ENCODE data around the gene WWOX.
A peak's percentile ranks its signal among the peaks of the same experiment; 100 is the strongest.

WWOX gene

DNA sequence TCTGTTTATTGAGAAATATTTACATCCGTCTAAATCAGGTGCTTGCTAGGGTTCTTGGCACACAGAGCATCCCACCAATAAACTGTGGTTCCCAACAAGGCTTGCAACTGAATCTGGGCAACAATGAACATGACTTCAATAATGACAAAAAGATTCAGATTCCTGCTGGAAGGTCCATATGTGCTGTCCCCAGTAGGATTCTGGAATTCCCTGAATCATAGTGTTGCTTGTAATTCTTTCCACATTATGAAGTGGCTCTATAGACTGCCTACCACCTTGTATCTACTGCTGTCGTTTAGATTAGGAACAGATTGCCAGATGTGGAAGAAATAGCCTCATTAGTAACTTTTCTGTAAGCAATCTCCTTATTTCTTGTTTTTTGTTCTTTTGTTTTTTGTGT lies 265.9 kb downstream of the WWOX start:
- DNase-seq, result no peak

- no peak for DNase-seq
These were observed 269.0 kb downstream of the WWOX start for GRCh38 chr16:78368121-78369102.

- peak; percentile 16 for DNase-seq
These were observed 272.8 kb downstream of the WWOX start for GRCh38 chr16:78372277-78372676.

- no peak for DNase-seq
These were observed 275.7 kb downstream of the WWOX start for GRCh38 chr16:78375055-78375679.

GRCh38 chr16:78376452-78376851 lies 277.0 kb downstream of the WWOX start:
- no peak for DNase-seq

DNA sequence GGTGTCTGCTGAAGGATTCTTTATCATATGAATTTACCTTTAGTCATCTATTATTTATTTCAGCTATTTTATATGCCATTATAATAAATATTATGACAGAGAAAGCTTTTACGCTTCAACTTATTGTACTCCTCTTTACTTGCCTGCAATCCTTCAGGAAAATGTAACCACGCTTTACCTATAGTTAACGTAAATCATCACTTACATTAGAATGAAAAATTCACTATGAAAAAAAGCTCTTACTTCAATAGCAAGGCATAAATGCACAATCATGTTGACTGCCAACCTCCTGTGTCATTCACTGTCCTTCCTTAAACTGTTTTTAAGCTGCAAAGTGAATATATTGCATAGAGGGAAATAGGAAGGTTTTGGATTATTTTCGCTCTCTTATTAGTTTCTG lies 277.9 kb downstream of the WWOX start:
- DNase-seq, result no peak

DNA sequence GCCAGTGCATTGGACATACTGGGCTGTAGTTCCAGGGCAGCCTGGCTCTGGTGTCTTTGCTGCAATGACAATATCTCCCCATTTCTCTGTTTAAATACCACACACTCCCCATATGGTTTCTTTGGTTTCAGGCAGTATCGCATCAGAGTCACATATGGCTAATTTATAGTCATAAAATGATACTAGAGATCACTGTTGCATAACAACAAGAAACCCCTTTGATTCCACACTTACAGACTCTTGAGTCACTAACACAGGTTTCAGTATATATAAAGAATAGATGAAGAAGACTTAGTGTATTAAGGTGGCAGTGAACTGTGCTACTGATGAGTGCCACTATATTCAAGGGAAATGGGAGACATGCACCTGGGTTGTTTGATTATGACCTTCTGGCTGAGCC lies 281.6 kb downstream of the WWOX start:
- DNase-seq, result no peak

DNA sequence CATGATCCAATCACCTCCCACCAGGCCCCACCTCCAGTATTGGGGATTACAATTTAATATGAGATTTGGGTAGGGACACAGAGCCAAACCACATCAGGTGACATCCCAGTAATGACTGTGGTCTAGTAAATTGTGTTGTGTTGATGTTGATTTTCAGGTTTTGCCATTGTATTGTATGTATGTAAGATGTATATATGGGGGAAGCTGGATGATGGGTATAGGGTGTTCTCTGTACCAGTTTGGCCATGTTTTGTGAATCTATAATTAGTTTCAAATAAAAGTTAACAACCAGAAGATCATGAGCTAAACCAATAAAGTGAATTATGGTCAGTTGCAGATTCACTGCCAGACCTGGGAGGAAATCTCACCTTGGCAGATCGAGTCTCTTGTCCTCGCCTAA lies 283.7 kb downstream of the WWOX start:
- no peak for DNase-seq

DNA sequence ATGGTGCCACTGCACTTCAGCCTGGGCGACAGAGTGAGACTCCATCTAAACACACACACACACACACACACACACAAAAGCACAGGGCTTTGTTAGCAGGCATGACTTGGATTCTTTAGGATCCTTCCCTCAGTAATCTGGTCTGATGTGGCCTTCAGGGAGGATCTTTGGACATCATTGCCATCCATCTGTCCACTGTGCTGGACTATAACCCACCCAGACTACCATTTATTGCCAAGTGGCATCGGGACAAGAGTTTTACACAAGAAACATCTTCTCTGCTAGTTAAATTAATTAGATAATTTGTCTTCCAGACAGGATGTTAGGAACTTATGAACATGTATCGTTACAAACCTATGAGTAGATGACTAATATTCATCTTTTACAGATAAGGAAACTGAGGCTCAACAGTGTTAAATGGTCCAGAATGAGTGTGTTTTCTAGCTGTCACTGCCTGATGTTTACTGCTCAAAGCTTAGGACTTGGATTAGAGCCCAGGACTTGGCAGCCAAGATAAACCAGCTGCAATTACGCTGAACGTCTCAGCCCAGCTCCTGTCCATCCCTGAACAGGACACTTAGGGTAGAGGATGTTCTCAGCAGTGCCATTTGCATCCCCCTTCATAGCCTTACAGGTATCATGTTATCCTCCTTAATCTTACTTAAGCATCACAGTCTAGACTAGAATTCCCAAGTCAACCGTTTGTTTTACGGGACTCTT lies 285.8 kb downstream of the WWOX start:
- no peak for DNase-seq

- DNase-seq, result no peak
These were observed 287.3 kb downstream of the WWOX start for GRCh38 chr16:78386557-78387324.

GRCh38 chr16:78389009-78389498 lies 289.6 kb downstream of the WWOX start:
- DNase-seq, result no peak

- DNase-seq, result peak; percentile 71
These were observed 290.6 kb downstream of the WWOX start for GRCh38 chr16:78390092-78390491.

GRCh38 chr16:78390508-78391324 lies 291.3 kb downstream of the WWOX start:
- no peak for DNase-seq

DNA sequence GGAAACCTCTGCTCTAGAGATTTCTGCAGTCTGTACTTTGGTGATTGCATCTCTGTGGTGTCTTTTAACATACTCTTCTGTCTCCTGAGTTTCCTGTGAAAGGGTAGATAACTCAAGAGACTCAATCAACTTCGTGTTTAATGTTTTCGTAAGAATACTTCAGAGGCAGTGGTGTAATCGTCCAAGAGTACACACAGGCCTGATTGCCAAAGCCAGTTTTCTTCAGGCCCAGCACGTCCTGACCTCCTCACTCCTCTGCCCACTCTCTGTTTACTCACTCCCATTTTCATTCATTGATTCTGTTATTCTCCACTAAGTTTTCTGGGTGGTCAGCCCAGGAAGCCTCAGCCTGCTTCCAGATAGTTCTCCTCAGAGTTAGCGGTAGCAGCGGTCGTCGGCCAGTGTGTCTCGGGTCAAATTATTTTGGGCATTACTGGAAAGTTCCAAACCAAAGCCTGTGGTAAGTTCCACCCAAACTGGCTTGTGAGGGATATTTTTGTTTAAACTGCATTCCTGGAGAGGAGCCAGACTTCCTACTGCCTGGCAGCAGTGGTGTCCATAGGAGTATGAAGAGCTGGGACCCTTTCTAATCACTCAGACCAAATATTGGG lies 293.2 kb downstream of the WWOX start:
- no peak for DNase-seq

GRCh38 chr16:78395035-78395434 lies 295.6 kb downstream of the WWOX start:
- DNase-seq, result no peak

DNA sequence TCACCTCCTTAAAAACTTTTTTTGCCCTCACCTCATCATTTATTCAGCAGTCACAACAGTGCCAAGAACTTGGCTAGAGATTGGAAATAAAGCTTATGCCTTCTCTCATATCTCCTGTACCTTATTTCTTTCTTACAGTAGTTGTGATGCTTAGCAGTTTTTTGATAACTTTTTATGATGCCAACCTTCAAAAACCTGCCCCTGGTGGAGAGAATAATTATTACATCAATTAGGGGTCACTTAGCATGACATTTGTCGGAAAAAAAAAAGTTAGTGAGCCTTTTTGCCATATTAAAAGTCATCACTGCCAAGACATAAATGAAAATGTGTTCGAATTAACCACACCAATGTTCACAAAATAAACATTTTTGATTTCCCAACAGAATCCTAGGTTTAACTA lies 296.6 kb downstream of the WWOX start:
- peak; percentile 15 for DNase-seq

DNA sequence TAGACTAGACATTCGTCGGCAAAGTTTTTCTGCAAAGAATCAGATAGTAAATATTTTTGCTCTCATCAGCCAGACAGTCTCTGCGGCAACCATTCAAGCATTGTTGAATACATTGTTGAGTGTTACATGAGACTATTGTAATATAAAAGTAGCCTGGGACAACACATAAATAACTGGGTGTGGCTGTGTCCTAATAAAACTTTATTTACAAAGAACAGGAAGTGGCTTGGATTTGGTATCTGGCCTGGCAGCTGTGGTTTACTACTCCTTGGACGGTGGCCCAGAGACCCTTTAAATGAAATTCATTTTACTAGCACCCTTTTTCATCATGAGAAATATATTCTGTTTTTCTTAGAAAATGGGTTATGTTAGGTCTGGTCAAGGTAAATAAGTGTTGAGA lies 297.2 kb downstream of the WWOX start:
- no peak for DNase-seq

- no peak for DNase-seq
These were observed 299.9 kb downstream of the WWOX start for GRCh38 chr16:78399384-78399783.

GRCh38 chr16:78402833-78403232 lies 303.4 kb downstream of the WWOX start:
- DNase-seq, result no peak

GRCh38 chr16:78405040-78405439 lies 305.6 kb downstream of the WWOX start:
- DNase-seq, result no peak

- no peak for DNase-seq
These were observed 306.4 kb downstream of the WWOX start for GRCh38 chr16:78405833-78406232.
